PC-3 (cell line): ENCODE measurements around the gene VGLL3.

Experiments
- CTCF ChIP-seq: fragments of 300-600 bp; sonication (generic); conservative IDR thresholded peaks from 2 replicates; pipeline ENCODE4 v1.5.1; 2017; ENCODE audit warnings: antibody characterized with exemption, low read depth, mild to moderate bottlenecking, low read length
- EZH2 ChIP-seq: fragments of 300-600 bp; sonication (generic); IDR thresholded peaks from one replicate; pipeline ENCODE4 v1.6.1; 2017; ENCODE audit warnings: antibody characterized with exemption, mild to moderate bottlenecking, low read length; ENCODE audit not compliant: unreplicated experiment
- EZH2phosphoT487 ChIP-seq: fragments of 300-600 bp; sonication (generic); IDR thresholded peaks from 2 replicates; pipeline ENCODE4 v1.6.1; 2018; ENCODE audit warnings: mild to moderate bottlenecking, antibody characterized with exemption, low read length, borderline replicate concordance

- TF ChIP-seq EZH2 (no peak), CTCF (no peak), EZH2phosphoT487 (no peak)
Observed at GRCh38 chr3:86963611-86964010, 27.3 kb downstream of the VGLL3 start.
